ENCODE data around the gene ITGB2.

DNA sequence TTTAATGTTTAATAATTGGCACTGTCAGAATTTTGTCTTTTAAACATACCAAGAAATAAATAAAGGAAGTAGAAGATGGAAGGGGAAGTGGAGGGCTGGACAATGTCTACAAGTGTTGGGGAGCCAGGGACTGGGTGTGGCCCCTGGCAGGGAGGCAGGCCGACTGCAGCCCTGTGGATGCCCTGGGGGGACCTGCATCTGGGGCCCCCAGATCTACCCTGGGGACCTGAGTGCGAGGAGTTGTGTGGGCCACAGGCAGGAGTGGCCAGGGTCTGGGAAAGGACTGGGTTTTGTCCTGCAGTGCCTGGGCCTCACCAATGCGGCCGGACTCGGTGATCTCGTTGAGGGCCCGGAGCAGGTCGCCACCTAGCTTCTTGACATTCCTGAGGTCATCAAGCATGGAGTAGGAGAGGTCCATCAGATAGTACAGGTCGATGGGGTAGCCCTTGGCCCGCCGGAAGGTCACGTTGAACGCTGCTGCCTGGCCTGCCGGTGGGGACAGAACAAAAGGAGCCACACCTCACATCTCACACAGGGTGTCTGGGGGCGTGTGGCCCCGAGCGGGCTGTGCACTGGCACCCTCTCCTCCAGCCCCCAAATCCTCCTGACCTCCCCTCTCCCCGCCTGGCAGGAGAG lies 17.5 kb downstream of the ITGB2 start:
- TF ChIP-seq, protein P1, sequence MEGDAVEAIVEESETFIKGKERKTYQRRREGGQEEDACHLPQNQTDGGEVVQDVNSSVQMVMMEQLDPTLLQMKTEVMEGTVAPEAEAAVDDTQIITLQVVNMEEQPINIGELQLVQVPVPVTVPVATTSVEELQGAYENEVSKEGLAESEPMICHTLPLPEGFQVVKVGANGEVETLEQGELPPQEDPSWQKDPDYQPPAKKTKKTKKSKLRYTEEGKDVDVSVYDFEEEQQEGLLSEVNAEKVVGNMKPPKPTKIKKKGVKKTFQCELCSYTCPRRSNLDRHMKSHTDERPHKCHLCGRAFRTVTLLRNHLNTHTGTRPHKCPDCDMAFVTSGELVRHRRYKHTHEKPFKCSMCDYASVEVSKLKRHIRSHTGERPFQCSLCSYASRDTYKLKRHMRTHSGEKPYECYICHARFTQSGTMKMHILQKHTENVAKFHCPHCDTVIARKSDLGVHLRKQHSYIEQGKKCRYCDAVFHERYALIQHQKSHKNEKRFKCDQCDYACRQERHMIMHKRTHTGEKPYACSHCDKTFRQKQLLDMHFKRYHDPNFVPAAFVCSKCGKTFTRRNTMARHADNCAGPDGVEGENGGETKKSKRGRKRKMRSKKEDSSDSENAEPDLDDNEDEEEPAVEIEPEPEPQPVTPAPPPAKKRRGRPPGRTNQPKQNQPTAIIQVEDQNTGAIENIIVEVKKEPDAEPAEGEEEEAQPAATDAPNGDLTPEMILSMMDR (IDR thresholded peaks at IDR 0.05) = no peak
- no peak for TF ChIP-seq POLR2A (IDR thresholded peaks at IDR 0.05)
